Upper lobe of left lung (tissue), 4 donors: Measurements from ENCODE around the gene TP53I11.

Experiments used
- EP300 ChIP-seq, 4 donors: sonication (generic); formaldehyde crosslinking; IDR thresholded peaks; one replicate each; pipeline ENCODE4 v1.5.1; 2017; ENCODE audit warnings: antibody characterized with exemption in 4 of 4, control low read depth in 2 of 4
- POLR2AphosphoS5 ChIP-seq, 2 donors: sonication (generic); formaldehyde crosslinking; IDR thresholded peaks; one replicate each; pipeline ENCODE4 v1.5.1; 2017; ENCODE audit warnings: antibody characterized with exemption in 2 of 2
- TF ChIP-seq, protein P1 (sequence below), 6 experiments: fragments of 450-650 bp in 4 of 6; fragments of 200-600 bp in 2 of 6; sonication (generic) in 2 of 6; IDR thresholded peaks; one replicate each; pipeline ENCODE4 v1.5.1; 2016 to 2019; ENCODE audit warnings: antibody characterized with exemption in 6 of 6

- TF ChIP-seq, protein P1, sequence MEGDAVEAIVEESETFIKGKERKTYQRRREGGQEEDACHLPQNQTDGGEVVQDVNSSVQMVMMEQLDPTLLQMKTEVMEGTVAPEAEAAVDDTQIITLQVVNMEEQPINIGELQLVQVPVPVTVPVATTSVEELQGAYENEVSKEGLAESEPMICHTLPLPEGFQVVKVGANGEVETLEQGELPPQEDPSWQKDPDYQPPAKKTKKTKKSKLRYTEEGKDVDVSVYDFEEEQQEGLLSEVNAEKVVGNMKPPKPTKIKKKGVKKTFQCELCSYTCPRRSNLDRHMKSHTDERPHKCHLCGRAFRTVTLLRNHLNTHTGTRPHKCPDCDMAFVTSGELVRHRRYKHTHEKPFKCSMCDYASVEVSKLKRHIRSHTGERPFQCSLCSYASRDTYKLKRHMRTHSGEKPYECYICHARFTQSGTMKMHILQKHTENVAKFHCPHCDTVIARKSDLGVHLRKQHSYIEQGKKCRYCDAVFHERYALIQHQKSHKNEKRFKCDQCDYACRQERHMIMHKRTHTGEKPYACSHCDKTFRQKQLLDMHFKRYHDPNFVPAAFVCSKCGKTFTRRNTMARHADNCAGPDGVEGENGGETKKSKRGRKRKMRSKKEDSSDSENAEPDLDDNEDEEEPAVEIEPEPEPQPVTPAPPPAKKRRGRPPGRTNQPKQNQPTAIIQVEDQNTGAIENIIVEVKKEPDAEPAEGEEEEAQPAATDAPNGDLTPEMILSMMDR (IDR thresholded peaks at IDR 0.05): no peak
- TF ChIP-seq POLR2AphosphoS5 (IDR thresholded peaks at IDR 0.05) (no peak), EP300 (IDR thresholded peaks at IDR 0.05) (no peak)
Measured at GRCh38 chr11:44986315-44986714, 35.6 kb upstream of the TP53I11 start.
